Osteoblast (primary cell): Measurements from ENCODE around the gene ADCK1. TPM values are rescaled to one million over a fixed set of nuclear protein-coding genes. Genes with fewer than 3 reads are reported as not detected.

Experiments
- DNase-seq: peaks from one replicate; pipeline ENCODE4 v3.0.0; 2011; ENCODE audit warnings: low spot score, mixed read lengths; ENCODE audit not compliant: insufficient read length; ENCODE audit errors: missing footprints
- H2AFZ ChIP-seq: 2 replicates; pipeline ENCODE4 v1.6.0; 2011; ENCODE audit warnings: mild to moderate bottlenecking, low read length
- H3K27ac ChIP-seq: 2 replicates; pipeline ENCODE4 v1.5.1; 2011; ENCODE audit warnings: mild to moderate bottlenecking, low read depth, low read length, moderate library complexity
- H3K27me3 ChIP-seq: 2 replicates; pipeline ENCODE4 v1.6.0; 2012; ENCODE audit warnings: mild to moderate bottlenecking, control low read depth, inconsistent platforms, low read length, moderate library complexity; ENCODE audit not compliant: insufficient read depth
- H3K36me3 ChIP-seq: 2 replicates; pipeline ENCODE4 v1.5.1; 2011; ENCODE audit warnings: mild to moderate bottlenecking, low read length, control low read depth, moderate library complexity; ENCODE audit not compliant: insufficient read depth
- H3K4me1 ChIP-seq: 2 replicates; pipeline ENCODE4 v1.5.1; 2011; ENCODE audit warnings: mild to moderate bottlenecking, low read length, control low read depth, moderate library complexity; ENCODE audit not compliant: insufficient read depth
- H3K4me2 ChIP-seq: 2 replicates; pipeline ENCODE4 v1.6.0; 2011; ENCODE audit warnings: mild to moderate bottlenecking, low read length; ENCODE audit not compliant: insufficient read depth
- H3K4me3 ChIP-seq: fragments of 200-600 bp; sonication (generic); 3 replicates; pipeline ENCODE4 v1.5.1; 2012; ENCODE audit warnings: mild to moderate bottlenecking, low read length, inconsistent platforms; ENCODE audit not compliant: insufficient read depth
- H3K79me2 ChIP-seq: 2 replicates; pipeline ENCODE4 v1.6.0; 2012; ENCODE audit warnings: mild to moderate bottlenecking, low read length, control low read depth, inconsistent platforms; ENCODE audit not compliant: insufficient read depth
- H3K9me3 ChIP-seq: 2 replicates; pipeline ENCODE4 v1.5.1; 2011; ENCODE audit warnings: low read depth, low read length, control low read depth
- H4K20me1 ChIP-seq: 2 replicates; pipeline ENCODE4 v1.6.0; 2012; ENCODE audit warnings: mild to moderate bottlenecking, low read length, control low read depth; ENCODE audit not compliant: insufficient read depth
- total RNA-seq: library from RNA; depleted of rRNA; stranded (reverse); fragments of >200 nt; gene quantifications from 2 replicates; pipeline ENCODE4 v1.2.3, GENCODE V29; 2012
- TF ChIP-seq, protein P1 (sequence below): IDR thresholded peaks from 2 replicates; pipeline ENCODE4 v1.5.1; 2011; ENCODE audit warnings: mild to moderate bottlenecking, low read depth, low read length, moderate library complexity; ENCODE audit errors: extremely low read depth

The ADCK1 gene
- 9.0 and 9.1 TPM in 2 replicates for total RNA-seq

DNA sequence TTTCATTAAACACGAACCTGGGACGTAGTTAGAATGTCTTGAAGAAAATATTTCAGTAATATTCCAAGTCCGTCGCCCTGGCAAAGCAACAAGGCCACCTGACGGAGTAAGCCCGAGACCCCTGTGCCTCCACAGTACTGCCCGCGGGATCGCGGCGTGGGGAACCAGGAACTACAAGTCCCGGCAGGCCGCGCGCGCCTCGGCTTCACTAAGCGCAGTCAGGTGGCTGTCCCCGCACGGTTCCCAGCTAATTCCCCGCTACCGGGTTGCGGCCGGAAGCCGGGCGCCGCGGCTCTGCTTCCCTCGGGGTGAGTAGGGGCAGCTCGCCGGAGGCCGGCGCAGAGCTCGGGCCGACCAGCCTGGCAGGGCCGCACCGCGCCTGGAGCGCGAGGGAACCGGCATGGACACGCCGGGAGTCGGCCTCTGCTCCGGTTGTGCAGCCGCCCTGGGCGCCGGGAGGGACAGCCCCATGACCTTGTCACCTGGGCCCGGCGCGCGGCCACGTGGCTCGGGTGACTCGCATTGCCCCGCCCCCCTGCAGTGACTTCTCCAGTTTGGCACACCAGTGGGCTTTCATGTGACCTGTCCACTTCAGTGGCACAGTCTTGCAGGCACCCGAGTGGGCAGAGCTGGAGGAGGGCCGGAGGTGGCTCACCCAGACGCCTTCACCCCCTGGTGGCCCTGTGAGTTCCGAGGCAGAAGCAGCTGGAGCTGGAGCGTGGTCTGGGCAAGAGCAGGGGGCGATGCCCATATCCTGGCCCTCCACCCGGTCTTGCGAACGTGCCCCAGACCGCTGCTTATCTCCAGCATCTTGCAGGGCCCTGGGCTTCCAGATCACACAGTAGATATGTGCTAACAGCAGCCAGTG is at the start of gene ADCK1:
TSS of gene ADCK1 (plus strand) at position 247 of the 868 bp plus-strand sequence. CDS start 18,870 bp downstream, outside the sequence.
- no peaks in the 10 kb centered on the region for H3K79me2 ChIP-seq
- H3K4me2 ChIP-seq, result peak within 1 kb of the TSS; percentile 87
- peaks cover 7% of the 10 kb centered on the region for H3K4me1 ChIP-seq

DNA sequence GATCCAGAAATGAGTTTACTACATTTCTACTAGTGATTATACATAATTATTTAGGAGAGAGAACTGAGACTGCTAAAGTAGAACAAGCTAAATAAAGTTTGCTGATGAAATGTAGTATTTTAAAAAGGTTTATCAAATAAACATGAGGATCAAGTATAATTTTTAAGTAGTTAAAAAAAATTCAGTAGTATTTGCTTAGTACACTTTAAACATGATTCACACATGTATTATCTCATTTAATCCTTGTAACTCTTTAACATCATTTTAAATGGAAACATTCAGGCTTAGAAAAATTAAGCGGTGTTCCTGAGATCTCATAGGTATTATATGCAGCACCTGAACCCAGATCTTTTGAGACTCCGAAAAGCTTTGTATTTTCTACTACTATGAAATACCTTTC is 47.6 kb upstream of the ADCK1 start:
- DNase-seq, result no peak
- H3K27ac ChIP-seq, result no peak overlapping the region
- H2AFZ ChIP-seq, result no peak overlapping the region
- H3K27me3 ChIP-seq, result no peaks in the 10 kb centered on the region
- no peaks in the 10 kb centered on the region for H3K9me3 ChIP-seq
- no peak overlapping the region for H3K4me2 ChIP-seq
- no peaks in the 10 kb centered on the region for H3K4me1 ChIP-seq
- H3K36me3 ChIP-seq, result peaks cover 40% of the 10 kb centered on the region
- peaks cover 43% of the 10 kb centered on the region for H3K79me2 ChIP-seq
- H4K20me1 ChIP-seq, result peaks cover 16% of the 10 kb centered on the region
- H3K4me3 ChIP-seq, result no peak overlapping the region
- TF ChIP-seq, protein P1, sequence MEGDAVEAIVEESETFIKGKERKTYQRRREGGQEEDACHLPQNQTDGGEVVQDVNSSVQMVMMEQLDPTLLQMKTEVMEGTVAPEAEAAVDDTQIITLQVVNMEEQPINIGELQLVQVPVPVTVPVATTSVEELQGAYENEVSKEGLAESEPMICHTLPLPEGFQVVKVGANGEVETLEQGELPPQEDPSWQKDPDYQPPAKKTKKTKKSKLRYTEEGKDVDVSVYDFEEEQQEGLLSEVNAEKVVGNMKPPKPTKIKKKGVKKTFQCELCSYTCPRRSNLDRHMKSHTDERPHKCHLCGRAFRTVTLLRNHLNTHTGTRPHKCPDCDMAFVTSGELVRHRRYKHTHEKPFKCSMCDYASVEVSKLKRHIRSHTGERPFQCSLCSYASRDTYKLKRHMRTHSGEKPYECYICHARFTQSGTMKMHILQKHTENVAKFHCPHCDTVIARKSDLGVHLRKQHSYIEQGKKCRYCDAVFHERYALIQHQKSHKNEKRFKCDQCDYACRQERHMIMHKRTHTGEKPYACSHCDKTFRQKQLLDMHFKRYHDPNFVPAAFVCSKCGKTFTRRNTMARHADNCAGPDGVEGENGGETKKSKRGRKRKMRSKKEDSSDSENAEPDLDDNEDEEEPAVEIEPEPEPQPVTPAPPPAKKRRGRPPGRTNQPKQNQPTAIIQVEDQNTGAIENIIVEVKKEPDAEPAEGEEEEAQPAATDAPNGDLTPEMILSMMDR, result no peak

More for the DNA sequence above, at the start of gene ADCK1:
- Histone ChIP-seq H3K36me3 (no peaks in the 10 kb centered on the region), H2AFZ (peak within 1 kb of the TSS; percentile 84), H4K20me1 (no peaks in the 10 kb centered on the region), H3K27ac (peak within 1 kb of the TSS; percentile 51), H3K4me3 (peak within 1 kb of the TSS; percentile 89), H3K27me3 (no peaks in the 10 kb centered on the region), H3K9me3 (no peaks in the 10 kb centered on the region)
- TF ChIP-seq, protein P1, result peak; percentile 38
- DNase-seq, result peak; percentile 95

- Histone ChIP-seq H2AFZ (no peak overlapping the region), H3K9me3 (no peaks in the 10 kb centered on the region), H3K36me3 (peaks cover 40% of the 10 kb centered on the region), H3K4me1 (no peaks in the 10 kb centered on the region), H4K20me1 (peaks cover 19% of the 10 kb centered on the region), H3K79me2 (peaks cover 50% of the 10 kb centered on the region), H3K27me3 (no peaks in the 10 kb centered on the region), H3K27ac (no peak overlapping the region), H3K4me2 (no peak overlapping the region), H3K4me3 (no peak overlapping the region)
- TF ChIP-seq, protein P1, result no peak
- no peak for DNase-seq
Measured at GRCh38 chr14:77752799-77753516, 47.0 kb upstream of the ADCK1 start.
